WTC11 (cell line): ENCODE results near the gene IMMT. TPM values are rescaled to one million over a fixed set of nuclear protein-coding genes. Genes with fewer than 3 reads are reported as not detected.
"Not testable (repeated sequence)": the region's sequence is repeated elsewhere in the genome, so short reads cannot be mapped to it uniquely, and the experiment has no call there.

Experiments used
- ATAC-seq: fragments of 200-7000 bp; cut with Tn5 transposase; 2 replicates; pipeline ENCODE4 v1.10.0; 2021; ENCODE audit warnings: mild to moderate bottlenecking, moderate library complexity
- CTCF ChIA-PET: fragments of 300-600 bp; sonication (Branson Sonifier 250); formaldehyde crosslinking; loops from one replicate; lab custom pipeline; 2021; ENCODE audit warnings: antibody characterized with exemption; lab: Charles Lee
- POLR2A ChIA-PET: fragments of 350-600 bp; sonication (Branson Sonifier 250); formaldehyde crosslinking; loops from one replicate; lab custom pipeline; 2021; ENCODE audit warnings: antibody characterized with exemption; lab: Charles Lee
- DNase-seq: peaks from one replicate; pipeline ENCODE4 v3.0.0; 2021; ENCODE audit warnings: low spot score
- H3K27ac Mint-ChIP-seq: 2 replicates; pipeline ENCODE4 v1.8.0; 2021; ENCODE audit warnings: mixed read lengths
- H3K27me3 Mint-ChIP-seq: 2 replicates; pipeline ENCODE4 v1.8.0; 2021; ENCODE audit warnings: low read depth, mild to moderate bottlenecking, moderate library complexity, mixed read lengths
- H3K36me3 Mint-ChIP-seq: 2 replicates; pipeline ENCODE4 v1.8.0; 2021; ENCODE audit warnings: mixed read lengths
- H3K4me1 Mint-ChIP-seq: 2 replicates; pipeline ENCODE4 v1.8.0; 2022; ENCODE audit warnings: mixed read lengths
- H3K4me3 Mint-ChIP-seq: 2 replicates; pipeline ENCODE4 v1.8.0; 2021; ENCODE audit warnings: mild to moderate bottlenecking, moderate library complexity, mixed read lengths
- H3K9me3 Mint-ChIP-seq: 2 replicates; pipeline ENCODE4 v1.8.0; 2021; ENCODE audit warnings: mixed read lengths
- ATF1 ChIP-seq: sonication (generic); formaldehyde crosslinking; IDR thresholded peaks from 2 replicates; pipeline ENCODE4 v1.8.1; 2023; ENCODE audit warnings: mild to moderate bottlenecking, moderate library complexity, missing genetic modification reagents
- EMX1 ChIP-seq: fragments of 250-450 bp; sonication (Bioruptor Pico); IDR thresholded peaks from 2 replicates; pipeline ENCODE4 v1.8.0; 2021; ENCODE audit warnings: mild to moderate bottlenecking
- FOXK1 ChIP-seq: sonication (generic); formaldehyde crosslinking; IDR thresholded peaks from 2 replicates; pipeline ENCODE4 v1.8.0; 2022; ENCODE audit warnings: mild to moderate bottlenecking, moderate library complexity, missing genetic modification reagents
- GABPB1 ChIP-seq: sonication (generic); formaldehyde crosslinking; IDR thresholded peaks from 2 replicates; pipeline ENCODE4 v1.8.1; 2023; ENCODE audit warnings: mild to moderate bottlenecking, missing genetic modification reagents
- GTF2I ChIP-seq: fragments of 250-450 bp; sonication (Bioruptor Pico); conservative IDR thresholded peaks from 2 replicates; pipeline ENCODE4 v1.4.0; 2021; ENCODE audit warnings: mild to moderate bottlenecking
- HMGA2 ChIP-seq: fragments of 250-450 bp; sonication (Bioruptor Pico); IDR thresholded peaks from 2 replicates; pipeline ENCODE4 v1.4.0; 2021; ENCODE audit warnings: mild to moderate bottlenecking, moderate library complexity
- MYBL2 ChIP-seq: sonication (generic); formaldehyde crosslinking; IDR thresholded peaks from 2 replicates; pipeline ENCODE4 v1.8.1; 2023; ENCODE audit warnings: mild to moderate bottlenecking, moderate library complexity, missing genetic modification reagents
- NFE2L1 ChIP-seq: sonication (generic); formaldehyde crosslinking; IDR thresholded peaks from 2 replicates; pipeline ENCODE4 v1.8.1; 2023; ENCODE audit warnings: missing genetic modification reagents
- NR2C2 ChIP-seq: sonication (generic); formaldehyde crosslinking; IDR thresholded peaks from 2 replicates; pipeline ENCODE4 v1.8.0; 2022; ENCODE audit warnings: mild to moderate bottlenecking, missing genetic modification reagents
- OVOL2 ChIP-seq: fragments of 250-450 bp; sonication (Bioruptor Pico); IDR thresholded peaks from 2 replicates; pipeline ENCODE4 v1.9.0; 2021; ENCODE audit warnings: mild to moderate bottlenecking, borderline replicate concordance
- SOX15 ChIP-seq: fragments of 250-450 bp; sonication (Bioruptor Pico); IDR thresholded peaks from 2 replicates; pipeline ENCODE4 v1.9.0; 2021; ENCODE audit warnings: mild to moderate bottlenecking
- SP1 ChIP-seq: sonication (generic); formaldehyde crosslinking; conservative IDR thresholded peaks from 2 replicates; pipeline ENCODE4 v1.8.1; 2022; ENCODE audit warnings: missing genetic modification reagents
- TEAD4 ChIP-seq: sonication (generic); formaldehyde crosslinking; IDR thresholded peaks from 2 replicates; pipeline ENCODE4 v1.8.0; 2022; ENCODE audit warnings: mild to moderate bottlenecking, missing genetic modification reagents
- ZNF232 ChIP-seq: sonication (generic); formaldehyde crosslinking; IDR thresholded peaks from 2 replicates; pipeline ENCODE4 v1.8.0; 2022; ENCODE audit warnings: mild to moderate bottlenecking, missing genetic modification reagents
- ZNF396 ChIP-seq: fragments of 250-450 bp; sonication (Bioruptor Pico); IDR thresholded peaks from 2 replicates; pipeline ENCODE4 v1.8.0; 2021; ENCODE audit warnings: mild to moderate bottlenecking, moderate library complexity, borderline replicate concordance
- ZNF423 ChIP-seq: fragments of 250-450 bp; sonication (Bioruptor Pico); IDR thresholded peaks from 2 replicates; pipeline ENCODE4 v2.1.2; 2022; ENCODE audit warnings: mild to moderate bottlenecking, moderate library complexity
- total RNA-seq: library from RNA; stranded (reverse); gene quantifications from 3 replicates; pipeline ENCODE4 v1.2.3, GENCODE V29; 2021
- TF ChIP-seq, protein P1 (sequence below): sonication (generic); formaldehyde crosslinking; IDR thresholded peaks from 2 replicates; pipeline ENCODE4 v1.8.0; 2023; ENCODE audit warnings: missing genetic modification reagents
- TF ChIP-seq, protein P2 (sequence below): sonication (generic); formaldehyde crosslinking; IDR thresholded peaks from 2 replicates; pipeline ENCODE4 v1.8.1; 2023; ENCODE audit warnings: mild to moderate bottlenecking, moderate library complexity, missing genetic modification reagents
- TF ChIP-seq, protein P3 (sequence below): sonication (generic); formaldehyde crosslinking; IDR thresholded peaks from 2 replicates; pipeline ENCODE4 v1.8.0; 2022; ENCODE audit warnings: mild to moderate bottlenecking, missing genetic modification reagents
- TF ChIP-seq, protein P4 (sequence below): fragments of 250-450 bp; sonication (Bioruptor Pico); IDR thresholded peaks from 2 replicates; pipeline ENCODE4 v1.9.0; 2021; ENCODE audit warnings: mild to moderate bottlenecking
- TF ChIP-seq, protein P5 (sequence below): sonication (generic); formaldehyde crosslinking; IDR thresholded peaks from 2 replicates; pipeline ENCODE4 v1.8.1; 2023; ENCODE audit warnings: mild to moderate bottlenecking, missing genetic modification reagents, moderate library complexity

Gene IMMT
- total RNA-seq, 1 experiment from 2014 or later: 102 TPM

DNA sequence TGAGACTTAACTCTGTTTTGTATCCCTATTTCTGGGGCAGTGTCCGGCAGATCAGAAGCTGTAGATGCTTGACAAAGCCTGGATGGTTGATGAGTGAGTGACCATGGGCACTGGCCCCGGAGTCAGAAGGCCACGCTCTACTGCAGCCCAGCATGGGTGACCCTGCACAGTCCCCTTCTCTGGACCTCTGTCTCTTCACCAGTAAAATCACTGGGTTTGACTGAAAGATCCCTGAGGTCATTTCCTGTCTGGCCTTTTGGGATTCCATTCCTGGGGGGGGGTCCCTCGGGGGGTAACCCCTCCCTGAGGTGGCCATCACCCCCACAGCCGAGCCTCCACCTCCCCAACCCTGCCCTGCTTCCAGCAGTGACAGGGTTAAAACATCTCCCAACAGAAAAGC, 35.7 kb upstream of the IMMT start (continued):
- TF ChIP-seq, protein P1, sequence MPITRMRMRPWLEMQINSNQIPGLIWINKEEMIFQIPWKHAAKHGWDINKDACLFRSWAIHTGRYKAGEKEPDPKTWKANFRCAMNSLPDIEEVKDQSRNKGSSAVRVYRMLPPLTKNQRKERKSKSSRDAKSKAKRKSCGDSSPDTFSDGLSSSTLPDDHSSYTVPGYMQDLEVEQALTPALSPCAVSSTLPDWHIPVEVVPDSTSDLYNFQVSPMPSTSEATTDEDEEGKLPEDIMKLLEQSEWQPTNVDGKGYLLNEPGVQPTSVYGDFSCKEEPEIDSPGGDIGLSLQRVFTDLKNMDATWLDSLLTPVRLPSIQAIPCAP: no peak
- TF ChIP-seq TEAD4 (CRISPR knock-in tag): no peak
- TF ChIP-seq, protein P2, sequence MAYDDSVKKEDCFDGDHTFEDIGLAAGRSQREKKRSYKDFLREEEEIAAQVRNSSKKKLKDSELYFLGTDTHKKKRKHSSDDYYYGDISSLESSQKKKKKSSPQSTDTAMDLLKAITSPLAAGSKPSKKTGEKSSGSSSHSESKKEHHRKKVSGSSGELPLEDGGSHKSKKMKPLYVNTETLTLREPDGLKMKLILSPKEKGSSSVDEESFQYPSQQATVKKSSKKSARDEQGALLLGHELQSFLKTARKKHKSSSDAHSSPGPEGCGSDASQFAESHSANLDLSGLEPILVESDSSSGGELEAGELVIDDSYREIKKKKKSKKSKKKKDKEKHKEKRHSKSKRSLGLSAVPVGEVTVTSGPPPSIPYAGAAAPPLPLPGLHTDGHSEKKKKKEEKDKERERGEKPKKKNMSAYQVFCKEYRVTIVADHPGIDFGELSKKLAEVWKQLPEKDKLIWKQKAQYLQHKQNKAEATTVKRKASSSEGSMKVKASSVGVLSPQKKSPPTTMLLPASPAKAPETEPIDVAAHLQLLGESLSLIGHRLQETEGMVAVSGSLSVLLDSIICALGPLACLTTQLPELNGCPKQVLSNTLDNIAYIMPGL (CRISPR knock-in tag): no peak
- no peak for TF ChIP-seq GABPB1 (CRISPR knock-in tag)
- no peak for TF ChIP-seq NFE2L1 (CRISPR knock-in tag)
- TF ChIP-seq, all 79 proteins: peak for 0

DNA sequence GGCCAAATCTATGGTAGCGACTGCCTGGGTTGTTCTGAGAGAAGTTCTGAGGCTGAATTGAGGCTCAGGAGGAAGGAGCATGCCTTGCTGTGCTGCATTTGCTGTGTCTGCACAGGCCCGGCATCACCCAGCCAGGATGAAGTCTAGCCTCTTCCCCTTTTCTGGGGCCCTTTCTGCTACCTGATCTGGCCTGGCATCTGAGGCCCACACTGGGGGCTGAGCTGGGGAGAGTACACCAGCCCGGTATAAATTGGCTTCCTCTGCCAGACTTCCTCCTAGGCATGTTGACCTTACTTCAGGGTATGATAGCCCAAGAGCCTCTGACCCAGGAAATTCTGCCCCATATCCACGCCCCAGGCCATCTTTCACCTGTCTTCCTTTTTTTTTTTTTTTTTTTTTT, 34.0 kb upstream of the IMMT start:
- ATAC-seq (no peak), DNase-seq (no peak)
- Mint-ChIP-seq H3K4me1 (peaks cover 9% of the 10 kb centered on the region), H3K36me3 (no peaks in the 10 kb centered on the region), H3K27me3 (no peaks in the 10 kb centered on the region), H3K4me3 (no peak overlapping the region), H3K27ac (no peak overlapping the region), H3K9me3 (no peaks in the 10 kb centered on the region)
- TF ChIP-seq HMGA2 (CRISPR knock-in tag) (no peak), NR2C2 (CRISPR knock-in tag) (no peak), ZNF232 (no peak), OVOL2 (CRISPR knock-in tag) (no peak), SP1 (CRISPR knock-in tag) (no peak), GTF2I (CRISPR knock-in tag) (no peak), MYBL2 (CRISPR knock-in tag) (no peak), FOXK1 (CRISPR knock-in tag) (no peak), EMX1 (CRISPR knock-in tag) (no peak), ZNF396 (CRISPR knock-in tag) (no peak), NFE2L1 (CRISPR knock-in tag) (no peak), ATF1 (CRISPR knock-in tag) (no peak), ZNF423 (CRISPR knock-in tag) (no peak), SOX15 (no peak)
- TF ChIP-seq, protein P3, sequence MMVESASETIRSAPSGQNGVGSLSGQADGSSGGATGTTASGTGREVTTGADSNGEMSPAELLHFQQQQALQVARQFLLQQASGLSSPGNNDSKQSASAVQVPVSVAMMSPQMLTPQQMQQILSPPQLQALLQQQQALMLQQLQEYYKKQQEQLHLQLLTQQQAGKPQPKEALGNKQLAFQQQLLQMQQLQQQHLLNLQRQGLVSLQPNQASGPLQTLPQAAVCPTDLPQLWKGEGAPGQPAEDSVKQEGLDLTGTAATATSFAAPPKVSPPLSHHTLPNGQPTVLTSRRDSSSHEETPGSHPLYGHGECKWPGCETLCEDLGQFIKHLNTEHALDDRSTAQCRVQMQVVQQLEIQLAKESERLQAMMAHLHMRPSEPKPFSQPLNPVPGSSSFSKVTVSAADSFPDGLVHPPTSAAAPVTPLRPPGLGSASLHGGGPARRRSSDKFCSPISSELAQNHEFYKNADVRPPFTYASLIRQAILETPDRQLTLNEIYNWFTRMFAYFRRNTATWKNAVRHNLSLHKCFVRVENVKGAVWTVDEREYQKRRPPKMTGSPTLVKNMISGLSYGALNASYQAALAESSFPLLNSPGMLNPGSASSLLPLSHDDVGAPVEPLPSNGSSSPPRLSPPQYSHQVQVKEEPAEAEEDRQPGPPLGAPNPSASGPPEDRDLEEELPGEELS (CRISPR knock-in tag): no peak
- TF ChIP-seq, protein P4, sequence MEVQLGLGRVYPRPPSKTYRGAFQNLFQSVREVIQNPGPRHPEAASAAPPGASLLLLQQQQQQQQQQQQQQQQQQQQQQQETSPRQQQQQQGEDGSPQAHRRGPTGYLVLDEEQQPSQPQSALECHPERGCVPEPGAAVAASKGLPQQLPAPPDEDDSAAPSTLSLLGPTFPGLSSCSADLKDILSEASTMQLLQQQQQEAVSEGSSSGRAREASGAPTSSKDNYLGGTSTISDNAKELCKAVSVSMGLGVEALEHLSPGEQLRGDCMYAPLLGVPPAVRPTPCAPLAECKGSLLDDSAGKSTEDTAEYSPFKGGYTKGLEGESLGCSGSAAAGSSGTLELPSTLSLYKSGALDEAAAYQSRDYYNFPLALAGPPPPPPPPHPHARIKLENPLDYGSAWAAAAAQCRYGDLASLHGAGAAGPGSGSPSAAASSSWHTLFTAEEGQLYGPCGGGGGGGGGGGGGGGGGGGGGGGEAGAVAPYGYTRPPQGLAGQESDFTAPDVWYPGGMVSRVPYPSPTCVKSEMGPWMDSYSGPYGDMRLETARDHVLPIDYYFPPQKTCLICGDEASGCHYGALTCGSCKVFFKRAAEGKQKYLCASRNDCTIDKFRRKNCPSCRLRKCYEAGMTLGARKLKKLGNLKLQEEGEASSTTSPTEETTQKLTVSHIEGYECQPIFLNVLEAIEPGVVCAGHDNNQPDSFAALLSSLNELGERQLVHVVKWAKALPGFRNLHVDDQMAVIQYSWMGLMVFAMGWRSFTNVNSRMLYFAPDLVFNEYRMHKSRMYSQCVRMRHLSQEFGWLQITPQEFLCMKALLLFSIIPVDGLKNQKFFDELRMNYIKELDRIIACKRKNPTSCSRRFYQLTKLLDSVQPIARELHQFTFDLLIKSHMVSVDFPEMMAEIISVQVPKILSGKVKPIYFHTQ (CRISPR knock-in tag): no peak
- TF ChIP-seq, protein P5, sequence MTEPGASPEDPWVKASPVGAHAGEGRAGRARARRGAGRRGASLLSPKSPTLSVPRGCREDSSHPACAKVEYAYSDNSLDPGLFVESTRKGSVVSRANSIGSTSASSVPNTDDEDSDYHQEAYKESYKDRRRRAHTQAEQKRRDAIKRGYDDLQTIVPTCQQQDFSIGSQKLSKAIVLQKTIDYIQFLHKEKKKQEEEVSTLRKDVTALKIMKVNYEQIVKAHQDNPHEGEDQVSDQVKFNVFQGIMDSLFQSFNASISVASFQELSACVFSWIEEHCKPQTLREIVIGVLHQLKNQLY: no peak
- ChIA-PET POLR2A (no interaction called here), CTCF (interaction anchor here (0.7 to 2.0 kb wide), 4 partner anchors 8 to 463 kb away, joined by 3 to 13 read pairs (median 6); no protein-coding TSS in a partner anchor)

DNA sequence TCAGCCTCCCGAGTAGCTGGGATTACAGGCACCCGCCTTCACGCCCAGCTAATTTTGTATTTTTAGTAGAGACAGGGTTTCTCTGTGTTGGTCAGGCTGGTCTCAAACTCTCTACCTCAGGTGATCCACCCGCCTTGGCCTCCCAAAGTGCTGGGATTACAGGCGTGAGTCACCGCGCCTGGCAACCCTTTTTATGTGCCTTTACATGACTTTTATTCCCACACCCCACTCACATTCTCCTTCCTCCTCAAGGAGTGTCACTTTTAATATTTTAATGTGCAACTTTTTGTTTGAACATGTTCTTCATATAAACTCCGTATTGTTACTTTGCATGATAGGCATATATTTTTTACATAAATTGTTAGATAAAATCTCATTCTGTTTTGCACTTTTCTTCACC, 33.3 kb upstream of the IMMT start:
- H3K9me3 Mint-ChIP-seq, H3K27me3 Mint-ChIP-seq, CTCF ChIA-PET, H3K27ac Mint-ChIP-seq, ATAC-seq, DNase-seq, POLR2A ChIA-PET, H3K36me3 Mint-ChIP-seq, H3K4me3 Mint-ChIP-seq: not testable (repeated sequence)
- H3K4me1 Mint-ChIP-seq: peaks cover 10% of the 10 kb centered on the region
